CD14-positive monocyte (primary cell): ENCODE results near the gene ZNF683. TPM values are rescaled to one million over a fixed set of nuclear protein-coding genes. Genes with fewer than 3 reads are reported as not detected.
A peak's percentile ranks its signal among the peaks of the same experiment; 100 is the strongest.

Source experiments
- DNase-seq, 3 donors: peaks; one replicate each; pipeline ENCODE4 v3.0.0-alpha.2; 2011 to 2022
- H2AFZ ChIP-seq: 2 replicates; pipeline ENCODE4 v1.6.0; 2012; ENCODE audit warnings: mild to moderate bottlenecking, low read depth, low read length, inconsistent platforms; ENCODE audit not compliant: insufficient read depth, poor library complexity, severe bottlenecking
- H3K27ac ChIP-seq, 2 donors: 1 replicate in 1 of 2; 2 replicates in 1 of 2; pipeline ENCODE4 v1.5.1; 2012 to 2013; ENCODE audit warnings: low read length in 2 of 2, control low read depth in 1 of 2, inconsistent platforms in 1 of 2, low read depth in 1 of 2, mild to moderate bottlenecking in 1 of 2
- H3K27me3 ChIP-seq, 2 donors: one replicate each; pipeline versions ENCODE4 v1.6.0 to v1.6.1; 2011 to 2013; ENCODE audit warnings: low read length in 2 of 2; ENCODE audit not compliant: control insufficient read depth in 2 of 2, insufficient read depth in 2 of 2
- H3K36me3 ChIP-seq, 2 donors: replicated peaks in 1 of 2; 1 replicate in 1 of 2; 2 replicates in 1 of 2; pipeline versions ENCODE4 v1.5.1 to v1.6.1; 2012 to 2013; ENCODE audit warnings: low read length in 2 of 2, control low read depth in 1 of 2, inconsistent platforms in 1 of 2, mild to moderate bottlenecking in 1 of 2; ENCODE audit not compliant: insufficient read depth in 2 of 2, control insufficient read depth in 1 of 2
- H3K4me1 ChIP-seq, 2 donors: 1 replicate in 1 of 2; 2 replicates in 1 of 2; pipeline versions ENCODE4 v1.5.1 to v1.6.1; 2012 to 2013; ENCODE audit warnings: low read length in 2 of 2, control low read depth in 1 of 2, inconsistent platforms in 1 of 2, mild to moderate bottlenecking in 1 of 2, moderate library complexity in 1 of 2; ENCODE audit not compliant: insufficient read depth in 2 of 2, control insufficient read depth in 1 of 2
- H3K4me2 ChIP-seq: replicated peaks from 2 replicates; pipeline ENCODE3; 2012; ENCODE audit warnings: low read length, moderate library complexity, mild to moderate bottlenecking; ENCODE audit not compliant: poor library complexity, severe bottlenecking; ENCODE audit errors: extremely low read depth
- H3K4me3 ChIP-seq, 3 experiments: fragments of 200-600 bp in 1 of 3; sonication (generic) in 1 of 3; replicated peaks in 1 of 3; 1 replicate in 2 of 3; 2 replicates in 1 of 3; pipeline ENCODE4 v1.5.1; 2011 to 2013; ENCODE audit warnings: low read length in 3 of 3, mild to moderate bottlenecking in 3 of 3, control low read depth in 2 of 3, low read depth in 2 of 3, inconsistent platforms in 1 of 3, moderate library complexity in 1 of 3
- H3K79me2 ChIP-seq: 2 replicates; pipeline ENCODE4 v1.6.0; 2012; ENCODE audit warnings: mild to moderate bottlenecking, control low read depth, inconsistent platforms, low read length, moderate library complexity; ENCODE audit not compliant: insufficient read depth
- H3K9ac ChIP-seq: 2 replicates; pipeline ENCODE4 v1.6.0; 2017; ENCODE audit warnings: low read length, mild to moderate bottlenecking; ENCODE audit not compliant: insufficient read depth, poor library complexity, severe bottlenecking
- H3K9me3 ChIP-seq, 2 donors: replicated peaks in 1 of 2; 1 replicate in 1 of 2; 2 replicates in 1 of 2; pipeline versions ENCODE4 v1.5.1 to v1.6.1; 2012 to 2013; ENCODE audit warnings: low read length in 2 of 2, control low read depth in 1 of 2; ENCODE audit not compliant: control insufficient read depth in 1 of 2, insufficient read depth in 1 of 2
- H4K20me1 ChIP-seq: 2 replicates; pipeline ENCODE4 v1.6.0; 2012; ENCODE audit warnings: mild to moderate bottlenecking, low read length, control low read depth, moderate library complexity; ENCODE audit not compliant: insufficient read depth
- H3K27ac Mint-ChIP-seq, 7 donors: one replicate each; pipeline ENCODE4 v1.8.0; 2020; ENCODE audit warnings: mild to moderate bottlenecking in 7 of 7, mixed read lengths in 7 of 7, moderate library complexity in 6 of 7, inconsistent platforms in 2 of 7
- H3K27me3 Mint-ChIP-seq, 3 donors: one replicate each; pipeline ENCODE4 v1.8.0; 2021 to 2022; ENCODE audit warnings: low read depth in 3 of 3, mild to moderate bottlenecking in 3 of 3, mixed read lengths in 3 of 3, moderate library complexity in 3 of 3, inconsistent platforms in 1 of 3
- H3K36me3 Mint-ChIP-seq, 2 donors: one replicate each; pipeline ENCODE4 v1.8.0; 2020; ENCODE audit warnings: mixed read lengths in 2 of 2, inconsistent platforms in 1 of 2, mild to moderate bottlenecking in 1 of 2
- H3K4me1 Mint-ChIP-seq: one replicate; pipeline ENCODE4 v1.8.0; 2020; ENCODE audit warnings: mild to moderate bottlenecking, mixed read lengths
- H3K4me3 Mint-ChIP-seq, 2 donors: one replicate each; pipeline ENCODE4 v1.8.0; 2020; ENCODE audit warnings: mild to moderate bottlenecking in 2 of 2, mixed read lengths in 2 of 2, moderate library complexity in 1 of 2
- H3K9me3 Mint-ChIP-seq, 7 donors: one replicate each; pipeline ENCODE4 v1.8.0; 2020 to 2022; ENCODE audit warnings: mixed read lengths in 7 of 7, mild to moderate bottlenecking in 6 of 7, moderate library complexity in 6 of 7, inconsistent platforms in 2 of 7
- WGBS: methylation state at CpG from one replicate; pipeline ENCODE4 v1.1.5; 2013; ENCODE audit warnings: missing lambda C conversion rate; ENCODE audit not compliant: insufficient coverage; 5-methylcytosine and 5-hydroxymethylcytosine counted together
- intact Hi-C, 2 donors: fragments of 100-400 bp; cut with micrococcal nuclease; formaldehyde crosslinking; loops; one replicate each; pipeline versions ENCODE4 v1.15.0 to v1.15.1; 2023
- polyA plus RNA-seq, 3 donors: library from polyadenylated mRNA; depleted of rRNA in 1 of 3; unstranded in 2 of 3; stranded (reverse) in 1 of 3; fragments of 300-500 nt in 2 of 3; fragments of >200 nt in 1 of 3; fragmentation: Illumina TruSeq in 2 of 3; gene quantifications; 1 replicate in 2 of 3; 2 replicates in 1 of 3; pipeline ENCODE4 v1.2.3, GENCODE V29; 2012 to 2021
- TF ChIP-seq, protein P1 (sequence below): fragments of 200-600 bp; IDR thresholded peaks from one replicate; pipeline ENCODE4 v1.8.0; 2022; ENCODE audit warnings: antibody characterized with exemption, mild to moderate bottlenecking

ZNF683 gene
- polyA plus RNA-seq, 3 donors, result not detected

DNA sequence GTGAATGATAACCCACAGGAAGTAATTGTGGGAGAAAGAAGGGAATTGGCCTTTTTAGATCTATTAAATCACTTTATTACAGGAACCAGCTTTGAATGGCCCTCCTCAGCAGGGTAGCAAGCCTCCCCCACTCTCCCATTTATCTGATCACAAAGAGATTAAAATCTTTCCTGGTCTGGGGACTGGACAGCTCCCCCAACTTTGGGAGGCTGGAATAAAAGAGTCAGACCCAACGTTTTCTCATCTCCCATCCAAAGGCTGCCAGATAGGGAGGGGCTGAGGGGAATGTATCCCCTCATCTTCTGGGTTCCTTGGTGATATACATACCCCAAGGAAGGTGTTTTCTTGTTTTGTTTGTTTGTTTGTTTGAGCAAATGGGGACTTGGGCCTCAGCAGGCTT lies 40.5 kb upstream of the ZNF683 start:
- Mint-ChIP-seq H3K4me3 (peak overlapping the region in 1 of 2 donors; percentile 79), H3K36me3 (peaks cover 0 to 3% of the 10 kb centered on the region in 2 donors), H3K27ac (no peak overlapping the region), H3K4me1 (peaks cover 18% of the 10 kb centered on the region), H3K27me3 (peaks cover 68 to 82% (median 81%) of the 10 kb centered on the region in 3 donors), H3K9me3 (peaks cover 0 to 24% (median 6%) of the 10 kb centered on the region in 7 donors)
- Histone ChIP-seq H3K4me1 (peaks cover 8 to 12% of the 10 kb centered on the region in 2 donors), H4K20me1 (no peaks in the 10 kb centered on the region), H3K9me3 (peaks cover 0 to 34% of the 10 kb centered on the region in 2 donors), H3K27me3 (peaks cover 63 to 79% of the 10 kb centered on the region in 2 donors), H3K36me3 (no peaks in the 10 kb centered on the region), H3K79me2 (no peaks in the 10 kb centered on the region), H2AFZ (no peak overlapping the region), H3K27ac (no peak overlapping the region), H3K9ac (no peak overlapping the region), H3K4me2 (no peak overlapping the region), H3K4me3 (no peak overlapping the region)
- TF ChIP-seq, protein P1, sequence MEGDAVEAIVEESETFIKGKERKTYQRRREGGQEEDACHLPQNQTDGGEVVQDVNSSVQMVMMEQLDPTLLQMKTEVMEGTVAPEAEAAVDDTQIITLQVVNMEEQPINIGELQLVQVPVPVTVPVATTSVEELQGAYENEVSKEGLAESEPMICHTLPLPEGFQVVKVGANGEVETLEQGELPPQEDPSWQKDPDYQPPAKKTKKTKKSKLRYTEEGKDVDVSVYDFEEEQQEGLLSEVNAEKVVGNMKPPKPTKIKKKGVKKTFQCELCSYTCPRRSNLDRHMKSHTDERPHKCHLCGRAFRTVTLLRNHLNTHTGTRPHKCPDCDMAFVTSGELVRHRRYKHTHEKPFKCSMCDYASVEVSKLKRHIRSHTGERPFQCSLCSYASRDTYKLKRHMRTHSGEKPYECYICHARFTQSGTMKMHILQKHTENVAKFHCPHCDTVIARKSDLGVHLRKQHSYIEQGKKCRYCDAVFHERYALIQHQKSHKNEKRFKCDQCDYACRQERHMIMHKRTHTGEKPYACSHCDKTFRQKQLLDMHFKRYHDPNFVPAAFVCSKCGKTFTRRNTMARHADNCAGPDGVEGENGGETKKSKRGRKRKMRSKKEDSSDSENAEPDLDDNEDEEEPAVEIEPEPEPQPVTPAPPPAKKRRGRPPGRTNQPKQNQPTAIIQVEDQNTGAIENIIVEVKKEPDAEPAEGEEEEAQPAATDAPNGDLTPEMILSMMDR, result no peak
- no CpG with 5 or more reads among the region's 1 CpG for WGBS
- intact Hi-C loops, result no loop called here
- DNase-seq, result no peak

DNA sequence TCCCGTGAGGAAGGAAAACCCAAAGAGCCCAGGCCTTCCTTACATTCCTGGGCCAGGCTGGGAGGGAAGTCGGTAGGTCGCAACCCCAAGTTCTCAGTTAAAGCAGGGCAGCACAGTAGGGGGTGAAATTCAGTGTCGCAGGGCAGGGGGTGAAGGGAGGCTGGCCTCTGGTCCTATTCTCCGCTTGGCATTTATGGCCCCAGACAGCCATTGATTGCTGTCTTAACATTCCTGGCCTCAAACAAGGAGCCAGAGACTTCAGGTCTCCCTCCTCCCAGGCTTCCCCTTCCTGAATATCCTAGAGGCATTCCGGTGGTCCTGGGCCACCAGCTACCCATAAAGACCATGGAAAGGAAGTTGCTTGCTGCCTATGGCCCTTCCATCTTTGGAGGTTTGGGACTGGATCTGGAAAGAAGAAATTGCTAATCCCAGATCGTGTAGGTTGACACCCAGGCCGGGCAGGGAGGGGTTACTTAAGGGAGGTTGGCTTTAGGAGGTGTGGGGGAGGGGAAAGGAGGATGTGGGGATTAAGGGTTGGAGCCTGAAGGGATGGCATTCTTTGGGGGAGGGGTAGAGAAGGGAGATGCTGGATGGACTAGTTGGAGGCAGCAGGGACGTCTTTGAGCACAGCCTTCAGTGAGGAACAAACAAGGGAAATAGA lies 39.8 kb upstream of the ZNF683 start:
- Histone ChIP-seq H3K9me3 (peaks cover 0 to 34% of the 10 kb centered on the region in 2 donors), H3K79me2 (no peaks in the 10 kb centered on the region), H3K36me3 (no peaks in the 10 kb centered on the region), H3K27me3 (peaks cover 63 to 79% of the 10 kb centered on the region in 2 donors), H3K9ac (no peak overlapping the region), H3K27ac (no peak overlapping the region), H2AFZ (no peak overlapping the region), H4K20me1 (no peaks in the 10 kb centered on the region), H3K4me2 (no peak overlapping the region), H3K4me1 (peaks cover 8 to 12% of the 10 kb centered on the region in 2 donors), H3K4me3 (no peak overlapping the region)
- H3K4me3 Mint-ChIP-seq, result peak overlapping the region in 1 of 2 donors; percentile 77
- TF ChIP-seq, protein P1, result no peak
- peaks cover 70 to 84% (median 82%) of the 10 kb centered on the region in 3 donors for H3K27me3 Mint-ChIP-seq
- 12% methylated on average over 4 of the region's 9 CpGs for WGBS
- DNase-seq, result no peak
- no peak overlapping the region for H3K27ac Mint-ChIP-seq
- intact Hi-C loops, result no loop called here
- peaks cover 0 to 3% of the 10 kb centered on the region in 2 donors for H3K36me3 Mint-ChIP-seq
- peaks cover 18% of the 10 kb centered on the region for H3K4me1 Mint-ChIP-seq
- H3K9me3 Mint-ChIP-seq, result peaks cover 0 to 24% (median 6%) of the 10 kb centered on the region in 7 donors
